ENCODE measurements around the gene PPARG.

GRCh38 chr3:12437221-12437605 lies 148.3 kb downstream of the PPARG start:
- TF ChIP-seq POLR2AphosphoS5 (IDR thresholded peaks at IDR 0.05; ENCODE audit: low read depth, low read length) (no peak), POLR2A (IDR thresholded peaks at IDR 0.05; ENCODE audit: low read depth, low read length) (no peak), TAF1 (IDR thresholded peaks at IDR 0.05; ENCODE audit: borderline replicate concordance, low read depth, low read length) (no peak)
